IPS-NIHi11 (cell line): ENCODE results near the gene DOK6.
"Not testable (repeated sequence)": the region's sequence is repeated elsewhere in the genome, so short reads cannot be mapped to it uniquely, and the experiment has no call there.

Source experiments
- DNase-seq: peaks from one replicate; pipeline ENCODE4 v3.0.0; 2012; ENCODE audit warnings: mixed read lengths, low spot score

DOK6 gene

GRCh38 chr18:69872661-69873060 is 472.0 kb downstream of the DOK6 start:
- DNase-seq: no peak

GRCh38 chr18:69874058-69874457 is 473.4 kb downstream of the DOK6 start:
- no peak for DNase-seq

GRCh38 chr18:69876490-69876889 is 475.8 kb downstream of the DOK6 start:
- no peak for DNase-seq

- no peak for DNase-seq
Observed at GRCh38 chr18:69878213-69878933, 477.7 kb downstream of the DOK6 start.

- DNase-seq: not testable (repeated sequence)
Observed at GRCh38 chr18:69879051-69879450, 478.4 kb downstream of the DOK6 start.

- no peak for DNase-seq
Observed at GRCh38 chr18:69880083-69880482, 479.4 kb downstream of the DOK6 start.

- no peak for DNase-seq
Observed at GRCh38 chr18:69882965-69883668, 482.4 kb downstream of the DOK6 start.

- DNase-seq: no peak
Observed at GRCh38 chr18:69883781-69884180, 483.1 kb downstream of the DOK6 start.

- no peak for DNase-seq
Observed at GRCh38 chr18:69885355-69885754, 484.7 kb downstream of the DOK6 start.

GRCh38 chr18:69885841-69886531 is 485.3 kb downstream of the DOK6 start:
- no peak for DNase-seq

- DNase-seq: no peak
Observed at GRCh38 chr18:69887256-69887655, 486.6 kb downstream of the DOK6 start.

- DNase-seq: no peak
Observed at GRCh38 chr18:69889009-69889408, 488.3 kb downstream of the DOK6 start.

- no peak for DNase-seq
Observed at GRCh38 chr18:69890558-69890957, 489.9 kb downstream of the DOK6 start.

GRCh38 chr18:69894467-69894866 is 493.8 kb downstream of the DOK6 start:
- no peak for DNase-seq

- DNase-seq: no peak
Observed at GRCh38 chr18:69895066-69896047, 494.7 kb downstream of the DOK6 start.

GRCh38 chr18:69897397-69898108 is 496.9 kb downstream of the DOK6 start:
- no peak for DNase-seq

GRCh38 chr18:69898241-69898861 is 497.7 kb downstream of the DOK6 start:
- no peak for DNase-seq
